ENCODE results near the gene AMPD3. TPM values are rescaled to one million over a fixed set of nuclear protein-coding genes. Genes with fewer than 3 reads are reported as not detected.

Gene AMPD3
- total RNA-seq, 2 donors from 2014 or later: 20.0 to 22.1 TPM

DNA sequence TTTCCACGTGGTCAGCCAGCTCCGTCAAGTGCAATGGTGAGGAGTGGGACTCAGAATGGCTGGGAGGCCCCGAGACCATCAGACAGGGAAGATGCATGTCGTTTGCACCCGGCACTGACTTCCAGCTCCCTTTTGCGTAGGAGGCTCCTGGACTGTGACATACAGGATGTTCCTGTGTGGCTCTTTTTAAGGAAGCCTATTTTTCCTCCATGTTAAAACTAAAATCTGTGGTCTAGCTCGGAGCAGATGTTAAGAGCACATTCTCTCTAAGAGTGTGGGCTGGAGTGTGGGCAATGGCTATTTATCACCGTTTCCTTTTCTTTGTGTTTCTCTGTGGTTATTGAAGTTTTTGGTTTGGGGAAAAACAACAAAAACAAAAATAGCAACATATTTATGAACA, 40.9 kb upstream of the AMPD3 start:
- 58% methylated on average over 8 of the region's 8 CpGs for WGBS
- H3K4me3 ChIP-seq: no peak overlapping the region
- no peak for TF ChIP-seq POLR2A (IDR thresholded peaks at IDR 0.05)
- TF ChIP-seq, protein P1, sequence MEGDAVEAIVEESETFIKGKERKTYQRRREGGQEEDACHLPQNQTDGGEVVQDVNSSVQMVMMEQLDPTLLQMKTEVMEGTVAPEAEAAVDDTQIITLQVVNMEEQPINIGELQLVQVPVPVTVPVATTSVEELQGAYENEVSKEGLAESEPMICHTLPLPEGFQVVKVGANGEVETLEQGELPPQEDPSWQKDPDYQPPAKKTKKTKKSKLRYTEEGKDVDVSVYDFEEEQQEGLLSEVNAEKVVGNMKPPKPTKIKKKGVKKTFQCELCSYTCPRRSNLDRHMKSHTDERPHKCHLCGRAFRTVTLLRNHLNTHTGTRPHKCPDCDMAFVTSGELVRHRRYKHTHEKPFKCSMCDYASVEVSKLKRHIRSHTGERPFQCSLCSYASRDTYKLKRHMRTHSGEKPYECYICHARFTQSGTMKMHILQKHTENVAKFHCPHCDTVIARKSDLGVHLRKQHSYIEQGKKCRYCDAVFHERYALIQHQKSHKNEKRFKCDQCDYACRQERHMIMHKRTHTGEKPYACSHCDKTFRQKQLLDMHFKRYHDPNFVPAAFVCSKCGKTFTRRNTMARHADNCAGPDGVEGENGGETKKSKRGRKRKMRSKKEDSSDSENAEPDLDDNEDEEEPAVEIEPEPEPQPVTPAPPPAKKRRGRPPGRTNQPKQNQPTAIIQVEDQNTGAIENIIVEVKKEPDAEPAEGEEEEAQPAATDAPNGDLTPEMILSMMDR (IDR thresholded peaks at IDR 0.05): no peak
- no peak for TF ChIP-seq POLR2AphosphoS5 (IDR thresholded peaks at IDR 0.05)
- H3K4me1 ChIP-seq (replicated peaks): no peaks in the 10 kb centered on the region
- no peak overlapping the region for H3K27ac ChIP-seq
- intact Hi-C loops (cut with DNase I): no loop called here
- no peaks in the 10 kb centered on the region for H3K27me3 ChIP-seq (replicated peaks; ENCODE audit: insufficient read depth)
- H3K36me3 ChIP-seq: no peaks in the 10 kb centered on the region
- DNase-seq (ENCODE audit: low spot score): no peak
- no peaks in the 10 kb centered on the region for H3K9me3 ChIP-seq

DNA sequence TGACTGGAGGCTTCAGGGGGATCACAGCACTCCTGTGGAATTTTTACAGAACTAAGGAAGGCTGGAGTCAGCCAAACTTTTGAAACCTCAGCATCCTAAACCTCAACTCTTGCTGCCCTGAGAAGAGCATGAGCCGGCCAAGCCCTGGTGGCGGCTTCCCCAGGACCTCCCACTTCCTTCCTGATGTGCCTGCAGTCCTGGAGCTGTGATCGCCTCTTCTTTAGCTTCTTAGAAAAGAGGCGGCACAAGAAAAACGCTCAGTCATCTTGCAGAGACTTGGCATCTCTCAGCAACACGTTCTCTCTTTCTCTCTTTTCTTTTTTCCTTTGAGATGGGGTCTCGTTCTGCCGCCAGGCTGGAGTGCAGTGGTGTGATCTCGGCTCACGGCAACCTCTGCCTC, 40.4 kb upstream of the AMPD3 start:
- intact Hi-C loops (cut with DNase I): no loop called here
- H3K27ac ChIP-seq: no peak overlapping the region
- DNase-seq (ENCODE audit: low spot score): no peak

DNA sequence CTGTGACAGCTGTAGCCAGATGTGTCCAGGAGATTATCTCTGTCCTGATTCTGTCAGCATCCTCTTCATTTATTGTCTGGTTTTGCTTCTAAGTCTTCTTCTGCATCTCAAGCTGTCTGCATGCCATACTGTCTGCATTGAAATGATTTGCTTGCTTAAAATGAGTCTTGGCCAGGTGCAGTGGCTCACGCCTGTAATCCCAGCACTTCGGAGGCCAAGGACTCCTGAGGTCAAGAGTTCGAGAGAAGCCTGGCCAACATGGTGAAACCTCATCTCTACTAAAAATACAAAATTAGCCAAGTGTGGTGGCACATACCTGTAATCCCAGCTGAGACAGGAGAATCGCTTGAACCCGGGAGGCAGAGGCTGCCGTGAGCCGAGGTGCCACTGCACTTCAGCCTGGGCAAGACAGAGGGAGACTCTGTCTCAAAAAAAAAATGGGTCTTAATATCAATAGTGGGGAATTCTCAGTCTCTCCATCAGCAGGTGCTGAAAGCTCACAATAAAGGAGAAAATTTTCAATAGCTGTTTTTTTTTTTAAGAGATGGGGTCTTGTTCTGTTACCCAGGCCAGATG, 39.2 kb upstream of the AMPD3 start:
- intact Hi-C loops (cut with DNase I): no loop called here
- H3K36me3 ChIP-seq: no peaks in the 10 kb centered on the region
- H3K9me3 ChIP-seq: no peaks in the 10 kb centered on the region
- no peak overlapping the region for H3K27ac ChIP-seq
- no peaks in the 10 kb centered on the region for H3K27me3 ChIP-seq (replicated peaks; ENCODE audit: insufficient read depth)
- DNase-seq (ENCODE audit: low spot score): no peak
- WGBS: 84% methylated on average over 7 of the region's 7 CpGs
- H3K4me1 ChIP-seq (replicated peaks): no peaks in the 10 kb centered on the region
- H3K4me3 ChIP-seq: no peak overlapping the region
- TF ChIP-seq, protein P1 (IDR thresholded peaks at IDR 0.05): no peak
- no peak for TF ChIP-seq POLR2A (IDR thresholded peaks at IDR 0.05)
- no peak for TF ChIP-seq POLR2AphosphoS5 (IDR thresholded peaks at IDR 0.05)

More for the DNA sequence above, 40.4 kb upstream of the AMPD3 start:
- Histone ChIP-seq H3K9me3 (no peaks in the 10 kb centered on the region), H3K36me3 (no peaks in the 10 kb centered on the region), H3K4me1 (replicated peaks) (no peaks in the 10 kb centered on the region), H3K4me3 (no peak overlapping the region), H3K27me3 (replicated peaks; ENCODE audit: insufficient read depth) (no peaks in the 10 kb centered on the region)
- TF ChIP-seq POLR2A (IDR thresholded peaks at IDR 0.05) (no peak), POLR2AphosphoS5 (IDR thresholded peaks at IDR 0.05) (no peak)
- TF ChIP-seq, protein P1 (IDR thresholded peaks at IDR 0.05): no peak
- 77% methylated on average over 10 of the region's 10 CpGs for WGBS

DNA sequence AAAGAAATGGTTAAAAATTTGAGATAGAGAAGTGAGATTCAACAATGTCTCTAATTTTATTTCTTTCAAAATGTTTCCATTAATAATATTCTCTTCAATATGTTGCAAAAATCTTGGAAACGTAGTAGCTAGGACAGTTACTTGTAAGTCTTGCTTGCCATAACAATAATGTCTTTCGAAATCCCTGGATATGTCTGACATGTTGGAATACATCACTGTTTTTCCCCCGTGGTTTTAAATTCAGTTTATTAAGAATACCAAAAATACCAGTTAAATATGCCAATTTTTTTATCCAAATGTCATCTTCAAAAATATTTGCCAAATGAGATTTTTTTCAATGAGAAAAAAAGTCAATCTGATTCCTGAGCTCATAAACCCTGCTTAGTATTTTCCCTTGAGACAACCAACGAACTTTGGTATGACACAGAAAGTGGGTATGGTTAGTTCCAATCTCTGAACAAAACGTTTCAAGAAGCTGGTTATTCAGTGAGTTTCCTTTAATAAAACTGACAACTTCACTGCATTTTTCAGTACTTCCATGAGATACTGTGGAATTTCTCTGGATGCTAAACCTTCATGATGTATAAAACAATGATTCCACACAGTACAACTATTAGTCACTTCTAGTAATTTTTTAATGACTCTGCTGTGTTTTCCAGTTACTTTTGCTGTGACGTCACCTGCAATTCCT, 36.7 kb upstream of the AMPD3 start:
- Histone ChIP-seq H3K27ac (no peak overlapping the region), H3K27me3 (replicated peaks; ENCODE audit: insufficient read depth) (no peaks in the 10 kb centered on the region), H3K4me1 (replicated peaks) (no peaks in the 10 kb centered on the region), H3K4me3 (no peak overlapping the region), H3K9me3 (no peaks in the 10 kb centered on the region), H3K36me3 (no peaks in the 10 kb centered on the region)
- WGBS: 46% methylated on average over 6 of the region's 6 CpGs
- no peak for DNase-seq (ENCODE audit: low spot score)
- TF ChIP-seq, protein P1 (IDR thresholded peaks at IDR 0.05): no peak
- TF ChIP-seq POLR2AphosphoS5 (IDR thresholded peaks at IDR 0.05): no peak
- no peak for TF ChIP-seq POLR2A (IDR thresholded peaks at IDR 0.05)
- intact Hi-C loops (cut with DNase I): no loop called here

DNA sequence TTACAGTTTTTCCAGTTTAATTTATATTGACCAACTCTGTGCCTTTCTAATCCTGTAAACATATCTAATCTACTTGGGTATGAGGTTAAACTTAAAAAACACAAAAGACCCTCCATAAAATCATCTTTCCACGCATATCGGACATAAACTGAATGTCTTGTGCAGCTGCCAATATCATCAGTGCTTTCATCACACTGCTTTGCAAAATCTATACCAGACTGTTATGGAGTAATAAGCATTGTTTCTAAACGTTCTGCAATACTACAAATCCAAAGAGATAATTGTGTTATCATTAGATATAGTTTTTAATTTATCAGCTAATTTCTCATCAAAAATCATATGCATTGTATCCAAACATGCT, 36.1 kb upstream of the AMPD3 start:
- no peaks in the 10 kb centered on the region for H3K27me3 ChIP-seq (replicated peaks; ENCODE audit: insufficient read depth)
- no peaks in the 10 kb centered on the region for H3K4me1 ChIP-seq (replicated peaks)
- H3K9me3 ChIP-seq: no peaks in the 10 kb centered on the region
- no peaks in the 10 kb centered on the region for H3K36me3 ChIP-seq
- no peak for DNase-seq (ENCODE audit: low spot score)
- TF ChIP-seq, protein P1 (IDR thresholded peaks at IDR 0.05): no peak
- TF ChIP-seq POLR2A (IDR thresholded peaks at IDR 0.05) (no peak), POLR2AphosphoS5 (IDR thresholded peaks at IDR 0.05) (no peak)
- H3K4me3 ChIP-seq: no peak overlapping the region
- H3K27ac ChIP-seq: no peak overlapping the region
- intact Hi-C loops (cut with DNase I): no loop called here
- WGBS: 40% methylated on average over 3 of the region's 3 CpGs
